GM12891 (cell line): Measurements from ENCODE around the gene LRP1B.

ENCODE experiments used
- PAX5 ChIP-seq: IDR thresholded peaks from 2 replicates; pipeline ENCODE4 v1.6.1; 2011; ENCODE audit warnings: low read length, moderate library complexity, mild to moderate bottlenecking; ENCODE audit not compliant: insufficient read depth, severe bottlenecking
- POLR2A ChIP-seq: IDR thresholded peaks from 2 replicates; pipeline ENCODE4 v1.6.1; 2011; ENCODE audit warnings: low read depth, low read length, control low read depth
- POLR2AphosphoS5 ChIP-seq: IDR thresholded peaks from 2 replicates; pipeline ENCODE4 v1.6.1; 2011; ENCODE audit warnings: low read depth, low read length, control low read depth
- POU2F2 ChIP-seq: IDR thresholded peaks from 2 replicates; pipeline ENCODE4 v1.6.1; 2011; ENCODE audit warnings: low read depth, mild to moderate bottlenecking, control low read depth, low read length, moderate library complexity
- TAF1 ChIP-seq: IDR thresholded peaks from 2 replicates; pipeline ENCODE4 v1.6.1; 2011; ENCODE audit warnings: low read depth, low read length, control low read depth

DNA sequence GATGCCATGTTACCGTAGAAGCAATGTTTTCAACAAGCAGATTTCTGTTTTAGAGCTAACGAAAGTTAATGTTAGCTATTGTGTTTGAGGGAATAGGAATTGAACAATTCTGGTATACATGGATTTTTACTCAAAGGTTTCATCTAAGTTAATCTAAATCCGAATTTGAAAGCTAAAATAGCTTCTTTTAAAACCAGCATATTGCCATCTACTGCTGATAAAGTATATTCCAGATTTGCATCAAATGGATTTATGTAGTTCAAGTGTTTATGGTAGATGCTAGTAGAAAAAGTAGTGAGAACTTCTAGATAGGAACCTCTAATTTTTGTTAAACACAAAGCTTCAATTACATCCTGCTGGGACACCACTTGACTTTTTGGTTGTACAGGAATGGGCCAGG is 1781.1 kb downstream of the LRP1B start:
- TF ChIP-seq PAX5 = no peak
- TF ChIP-seq POLR2AphosphoS5 = no peak
- no peak for TF ChIP-seq TAF1
- TF ChIP-seq POLR2A = no peak
- TF ChIP-seq POU2F2 = no peak
